Mucosa of rectum (tissue), 2 donors: ENCODE data around the gene SLC30A10.
"Not testable (repeated sequence)": the region's sequence is repeated elsewhere in the genome, so short reads cannot be mapped to it uniquely, and the experiment has no call there.

Experiments used
- H3K27ac ChIP-seq, 2 donors: one replicate each; pipeline ENCODE4 v1.7.0; 2013; ENCODE audit warnings: inconsistent platforms in 2 of 2, low read depth in 2 of 2, low read length in 2 of 2
- H3K27me3 ChIP-seq, 2 donors: one replicate each; pipeline ENCODE4 v1.7.0; 2013; ENCODE audit warnings: low read length in 2 of 2; ENCODE audit not compliant: control insufficient read depth in 2 of 2, insufficient read depth in 2 of 2
- H3K36me3 ChIP-seq, 2 donors: one replicate each; pipeline ENCODE4 v1.7.0; 2013; ENCODE audit warnings: low read length in 2 of 2; ENCODE audit not compliant: control insufficient read depth in 2 of 2, insufficient read depth in 2 of 2
- H3K4me1 ChIP-seq, 2 donors: one replicate each; pipeline ENCODE4 v1.7.0; 2013; ENCODE audit warnings: low read length in 2 of 2, mild to moderate bottlenecking in 1 of 2; ENCODE audit not compliant: control insufficient read depth in 2 of 2, insufficient read depth in 2 of 2
- H3K4me3 ChIP-seq, 2 donors: one replicate each; pipeline ENCODE4 v1.7.0; 2013; ENCODE audit warnings: low read length in 2 of 2
- H3K9ac ChIP-seq, 2 donors: one replicate each; pipeline ENCODE4 v1.7.0; 2013; ENCODE audit warnings: low read length in 2 of 2, low read depth in 1 of 2, mild to moderate bottlenecking in 1 of 2
- H3K9me3 ChIP-seq, 2 donors: one replicate each; pipeline ENCODE4 v1.7.0; 2013; ENCODE audit warnings: low read length in 2 of 2; ENCODE audit not compliant: control insufficient read depth in 2 of 2
- donor health status: healthy.
- donor health status: Normal muscosa, but diverticular disease.

SLC30A10 gene

GRCh38 chr1:219910716-219911115 lies 17.6 kb downstream of the SLC30A10 start:
- Histone ChIP-seq H3K9me3 (no peaks in the 10 kb centered on the region), H3K36me3 (no peaks in the 10 kb centered on the region), H3K4me3 (no peak overlapping the region)

GRCh38 chr1:219909476-219909875 lies 18.9 kb downstream of the SLC30A10 start:
- Histone ChIP-seq H3K4me1 (no peaks in the 10 kb centered on the region), H3K4me3 (no peak overlapping the region)

More at GRCh38 chr1:219910716-219911115, 17.6 kb downstream of the SLC30A10 start:
- H3K9ac ChIP-seq, result no peak overlapping the region
- H3K4me1 ChIP-seq, result no peaks in the 10 kb centered on the region
- no peak overlapping the region for H3K27ac ChIP-seq
- peaks cover 9 to 36% of the 10 kb centered on the region in 2 donors for H3K27me3 ChIP-seq

GRCh38 chr1:219908170-219908569 lies 20.2 kb downstream of the SLC30A10 start:
- Histone ChIP-seq H3K4me3 (no peak overlapping the region), H3K36me3 (no peaks in the 10 kb centered on the region), H3K27ac (no peak overlapping the region), H3K9me3 (no peaks in the 10 kb centered on the region), H3K9ac (no peak overlapping the region), H3K4me1 (no peaks in the 10 kb centered on the region), H3K27me3 (peaks cover 14 to 35% of the 10 kb centered on the region in 2 donors)

More at GRCh38 chr1:219909476-219909875, 18.9 kb downstream of the SLC30A10 start:
- no peak overlapping the region for H3K9ac ChIP-seq
- H3K36me3 ChIP-seq, result no peaks in the 10 kb centered on the region
- H3K9me3 ChIP-seq, result no peaks in the 10 kb centered on the region
- peaks cover 10 to 35% of the 10 kb centered on the region in 2 donors for H3K27me3 ChIP-seq
- no peak overlapping the region for H3K27ac ChIP-seq

- H3K27ac ChIP-seq, result no peak overlapping the region
- H3K9me3 ChIP-seq, result no peaks in the 10 kb centered on the region
- peaks cover 12 to 40% of the 10 kb centered on the region in 2 donors for H3K27me3 ChIP-seq
- H3K36me3 ChIP-seq, result no peaks in the 10 kb centered on the region
- H3K4me3 ChIP-seq, result no peak overlapping the region
- H3K4me1 ChIP-seq, result no peaks in the 10 kb centered on the region
- H3K9ac ChIP-seq, result no peak overlapping the region
Observed at GRCh38 chr1:219907772-219908070, 20.6 kb downstream of the SLC30A10 start.

GRCh38 chr1:219906924-219907771 lies 21.2 kb downstream of the SLC30A10 start:
- H3K36me3 ChIP-seq, result no peaks in the 10 kb centered on the region
- H3K4me1 ChIP-seq, result no peaks in the 10 kb centered on the region
- no peaks in the 10 kb centered on the region for H3K9me3 ChIP-seq
- no peak overlapping the region for H3K27ac ChIP-seq
- H3K4me3 ChIP-seq, result no peak overlapping the region
- H3K27me3 ChIP-seq, result peaks cover 12 to 40% of the 10 kb centered on the region in 2 donors
- no peak overlapping the region for H3K9ac ChIP-seq

- H3K4me1 ChIP-seq, H3K36me3 ChIP-seq, H3K27ac ChIP-seq, H3K4me3 ChIP-seq, H3K9me3 ChIP-seq, H3K9ac ChIP-seq: not testable (repeated sequence)
- peaks cover 10 to 40% of the 10 kb centered on the region in 2 donors for H3K27me3 ChIP-seq
Observed at GRCh38 chr1:219906565-219906923, 21.8 kb downstream of the SLC30A10 start.

- Histone ChIP-seq H3K27me3 (peaks cover 10 to 40% of the 10 kb centered on the region in 2 donors), H3K4me3 (no peak overlapping the region), H3K9ac (no peak overlapping the region), H3K27ac (no peak overlapping the region), H3K9me3 (no peaks in the 10 kb centered on the region), H3K4me1 (no peaks in the 10 kb centered on the region), H3K36me3 (no peaks in the 10 kb centered on the region)
Observed at GRCh38 chr1:219905524-219905923, 22.8 kb downstream of the SLC30A10 start.

- H3K4me1 ChIP-seq, result no peaks in the 10 kb centered on the region
- peaks cover 10 to 40% of the 10 kb centered on the region in 2 donors for H3K27me3 ChIP-seq
- H3K9ac ChIP-seq, result no peak overlapping the region
- H3K36me3 ChIP-seq, result no peaks in the 10 kb centered on the region
- no peak overlapping the region for H3K27ac ChIP-seq
- H3K4me3 ChIP-seq, result no peak overlapping the region
- no peaks in the 10 kb centered on the region for H3K9me3 ChIP-seq
Observed at GRCh38 chr1:219904934-219905333, 23.4 kb downstream of the SLC30A10 start.

GRCh38 chr1:219903353-219903871 lies 24.9 kb downstream of the SLC30A10 start:
- no peak overlapping the region for H3K27ac ChIP-seq
- peaks cover 12 to 48% of the 10 kb centered on the region in 2 donors for H3K27me3 ChIP-seq
- no peak overlapping the region for H3K4me3 ChIP-seq
- H3K9ac ChIP-seq, result no peak overlapping the region
- H3K4me1 ChIP-seq, result peaks cover 0 to under 1% of the 10 kb centered on the region in 2 donors
- no peaks in the 10 kb centered on the region for H3K36me3 ChIP-seq
- H3K9me3 ChIP-seq, result no peaks in the 10 kb centered on the region

- Histone ChIP-seq H3K4me3 (no peak overlapping the region), H3K9me3 (no peaks in the 10 kb centered on the region), H3K27me3 (peaks cover 12 to 48% of the 10 kb centered on the region in 2 donors), H3K27ac (no peak overlapping the region), H3K9ac (no peak overlapping the region), H3K4me1 (peaks cover 0 to 4% of the 10 kb centered on the region in 2 donors), H3K36me3 (no peaks in the 10 kb centered on the region)
Observed at GRCh38 chr1:219902951-219903350, 25.4 kb downstream of the SLC30A10 start.
